ENCODE results near the gene PAXX. TPM values are rescaled to one million over a fixed set of nuclear protein-coding genes. Genes with fewer than 3 reads are reported as not detected.

Gene PAXX
- total and polyA plus RNA-seq, 2 donors (not counting 1 experiment from before 2014, with no cell fraction given): 74.8 to 167 TPM

GRCh38 chr9:136968333-136969127, 23.7 kb upstream of the PAXX start:
- no peak overlapping the region for H3K4me3 Mint-ChIP-seq
- Histone ChIP-seq H3K4me2 (replicated peaks; ENCODE audit: low read depth, low read length, poor library complexity, severe bottlenecking) (no peak overlapping the region), H3K4me1 (ENCODE audit: control insufficient read depth in 2 of 2, insufficient read depth in 2 of 2, low read length in 2 of 2) (peaks cover 5 to 10% of the 10 kb centered on the region in 2 donors), H3K79me2 (ENCODE audit: control insufficient read depth, insufficient read depth, low read length) (no peaks in the 10 kb centered on the region), H3K4me3 (ENCODE audit: control extremely low read depth in 1 of 5, extremely low read depth in 1 of 5, insufficient read depth in 1 of 5, low read depth in 2 of 5, low read length in 4 of 5) (no peak overlapping the region), H3K36me3 (replicated peaks in 1 of 2; ENCODE audit: control extremely low read depth in 1 of 2, control insufficient read depth in 1 of 2, extremely low read depth in 1 of 2, insufficient read depth in 2 of 2, low read length in 1 of 2) (no peaks in the 10 kb centered on the region), H3K27ac (ENCODE audit: low read length in 2 of 2) (no peak overlapping the region), H4K20me1 (ENCODE audit: control insufficient read depth, insufficient read depth, low read length, poor library complexity, severe bottlenecking) (no peaks in the 10 kb centered on the region), H3K27me3 (replicated peaks in 1 of 4; ENCODE audit: control extremely low read depth in 1 of 4, control insufficient read depth in 3 of 4, insufficient read depth in 4 of 4, low read length in 3 of 4) (peaks cover 0 to 8% (median 0%) of the 10 kb centered on the region in 4 experiments), H3K9me3 (ENCODE audit: control extremely low read depth in 1 of 3, control insufficient read depth in 2 of 3, insufficient read depth in 1 of 3, low read length in 2 of 3) (no peaks in the 10 kb centered on the region), H3K9ac (ENCODE audit: low read length) (no peak overlapping the region), H2AFZ (ENCODE audit: insufficient read depth, low read depth, low read length, poor library complexity, severe bottlenecking) (no peak overlapping the region)
- intact Hi-C loops (cut with micrococcal nuclease): no loop called here
- peaks cover 5% of the 10 kb centered on the region for H3K27me3 Mint-ChIP-seq
- peaks cover 11% of the 10 kb centered on the region for H3K4me1 Mint-ChIP-seq
- ChIA-PET CTCF (no interaction called here), POLR2A (no interaction called here)
- TF ChIP-seq EZH2 (IDR thresholded peaks at IDR 0.05; ENCODE audit: borderline replicate concordance, insufficient read depth, low read depth, low read length, poor library complexity, severe bottlenecking) (no peak), CTCF (IDR thresholded peaks at IDR 0.05) (no peak)
- H3K9me3 Mint-ChIP-seq (ENCODE audit: insufficient read depth): no peaks in the 10 kb centered on the region
- ATAC-seq (ENCODE audit: low read depth) (no peak), DNase-seq (no peak)
- WGBS (ENCODE audit: insufficient coverage): 90% methylated on average over 16 of the region's 17 CpGs
- H3K27ac Mint-ChIP-seq: no peak overlapping the region

- ATAC-seq (ENCODE audit: low read depth) (no peak), DNase-seq (no peak)
- Histone ChIP-seq H3K36me3 (replicated peaks in 1 of 2; ENCODE audit: control extremely low read depth in 1 of 2, control insufficient read depth in 1 of 2, extremely low read depth in 1 of 2, insufficient read depth in 2 of 2, low read length in 1 of 2) (no peaks in the 10 kb centered on the region), H2AFZ (ENCODE audit: insufficient read depth, low read depth, low read length, poor library complexity, severe bottlenecking) (no peak overlapping the region), H3K4me3 (ENCODE audit: control extremely low read depth in 1 of 5, extremely low read depth in 1 of 5, insufficient read depth in 1 of 5, low read depth in 2 of 5, low read length in 4 of 5) (no peak overlapping the region), H3K27me3 (replicated peaks in 1 of 4; ENCODE audit: control extremely low read depth in 1 of 4, control insufficient read depth in 3 of 4, insufficient read depth in 4 of 4, low read length in 3 of 4) (peaks cover 0 to 8% (median 0%) of the 10 kb centered on the region in 4 experiments), H3K9me3 (ENCODE audit: control extremely low read depth in 1 of 3, control insufficient read depth in 2 of 3, insufficient read depth in 1 of 3, low read length in 2 of 3) (no peaks in the 10 kb centered on the region), H3K79me2 (ENCODE audit: control insufficient read depth, insufficient read depth, low read length) (no peaks in the 10 kb centered on the region), H3K27ac (ENCODE audit: low read length in 2 of 2) (no peak overlapping the region), H3K4me2 (replicated peaks; ENCODE audit: low read depth, low read length, poor library complexity, severe bottlenecking) (no peak overlapping the region), H3K9ac (ENCODE audit: low read length) (no peak overlapping the region), H4K20me1 (ENCODE audit: control insufficient read depth, insufficient read depth, low read length, poor library complexity, severe bottlenecking) (no peaks in the 10 kb centered on the region), H3K4me1 (ENCODE audit: control insufficient read depth in 2 of 2, insufficient read depth in 2 of 2, low read length in 2 of 2) (peaks cover 5 to 10% of the 10 kb centered on the region in 2 donors)
- Mint-ChIP-seq H3K4me3 (no peak overlapping the region), H3K27ac (no peak overlapping the region), H3K4me1 (peaks cover 11% of the 10 kb centered on the region), H3K9me3 (ENCODE audit: insufficient read depth) (no peaks in the 10 kb centered on the region), H3K27me3 (peaks cover 5% of the 10 kb centered on the region)
- ChIA-PET POLR2A (no interaction called here), CTCF (no interaction called here)
- TF ChIP-seq EZH2 (IDR thresholded peaks at IDR 0.05; ENCODE audit: borderline replicate concordance, insufficient read depth, low read depth, low read length, poor library complexity, severe bottlenecking): no peak
- TF ChIP-seq CTCF (IDR thresholded peaks at IDR 0.05): no peak
- 92% methylated on average over 13 of the region's 17 CpGs for WGBS (ENCODE audit: insufficient coverage)
- intact Hi-C loops (cut with micrococcal nuclease): no loop called here
Measured at GRCh38 chr9:136969150-136969549, 23.1 kb upstream of the PAXX start.
